ENCODE results near the gene LMNA.
"Not testable (repeated sequence)": the region's sequence is repeated elsewhere in the genome, so short reads cannot be mapped to it uniquely, and the experiment has no call there.

Gene LMNA

DNA sequence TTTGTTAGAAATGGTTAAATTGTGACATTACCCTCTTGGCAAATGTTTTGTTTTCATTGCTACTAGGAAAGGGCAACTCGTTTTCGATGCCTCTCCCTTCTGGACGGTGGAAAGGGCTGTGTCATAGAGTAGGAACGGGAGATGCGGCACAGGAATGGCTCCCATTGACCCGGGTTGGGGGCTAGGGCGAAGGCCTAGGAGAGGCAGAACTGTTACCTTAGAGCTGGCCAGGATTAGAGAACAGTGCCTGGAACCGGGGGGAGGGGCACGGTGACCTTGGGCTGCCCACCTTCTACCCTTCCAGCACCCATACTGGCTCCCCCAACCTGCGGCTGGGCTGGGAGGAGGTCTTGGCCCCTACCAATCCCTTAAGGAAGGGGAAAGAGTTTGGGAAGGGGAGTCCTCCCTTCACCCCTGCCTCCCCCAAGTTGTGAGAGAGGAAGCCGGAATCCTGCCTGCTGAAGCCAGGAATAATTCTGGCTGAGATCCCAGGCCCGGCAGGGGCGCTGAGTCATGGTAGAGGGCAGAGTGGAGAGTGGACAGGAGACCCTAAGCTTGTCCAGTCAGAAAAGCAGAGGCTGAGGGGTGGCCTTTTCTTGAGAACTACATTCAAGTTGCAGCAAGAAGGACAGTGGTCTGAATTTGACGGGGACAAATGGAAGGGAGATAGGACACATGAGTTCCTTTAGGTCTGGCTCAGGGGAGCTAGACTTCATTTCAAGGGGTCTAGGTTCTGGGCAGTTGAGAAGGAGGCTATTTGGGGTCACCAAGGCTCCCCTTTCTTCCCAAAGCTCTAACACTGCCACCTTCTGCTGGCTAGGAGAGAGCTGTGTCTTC, 8.2 kb downstream of the LMNA start:
- peak in 1 of 2 experiments; percentile 7 for DNase-seq

DNA sequence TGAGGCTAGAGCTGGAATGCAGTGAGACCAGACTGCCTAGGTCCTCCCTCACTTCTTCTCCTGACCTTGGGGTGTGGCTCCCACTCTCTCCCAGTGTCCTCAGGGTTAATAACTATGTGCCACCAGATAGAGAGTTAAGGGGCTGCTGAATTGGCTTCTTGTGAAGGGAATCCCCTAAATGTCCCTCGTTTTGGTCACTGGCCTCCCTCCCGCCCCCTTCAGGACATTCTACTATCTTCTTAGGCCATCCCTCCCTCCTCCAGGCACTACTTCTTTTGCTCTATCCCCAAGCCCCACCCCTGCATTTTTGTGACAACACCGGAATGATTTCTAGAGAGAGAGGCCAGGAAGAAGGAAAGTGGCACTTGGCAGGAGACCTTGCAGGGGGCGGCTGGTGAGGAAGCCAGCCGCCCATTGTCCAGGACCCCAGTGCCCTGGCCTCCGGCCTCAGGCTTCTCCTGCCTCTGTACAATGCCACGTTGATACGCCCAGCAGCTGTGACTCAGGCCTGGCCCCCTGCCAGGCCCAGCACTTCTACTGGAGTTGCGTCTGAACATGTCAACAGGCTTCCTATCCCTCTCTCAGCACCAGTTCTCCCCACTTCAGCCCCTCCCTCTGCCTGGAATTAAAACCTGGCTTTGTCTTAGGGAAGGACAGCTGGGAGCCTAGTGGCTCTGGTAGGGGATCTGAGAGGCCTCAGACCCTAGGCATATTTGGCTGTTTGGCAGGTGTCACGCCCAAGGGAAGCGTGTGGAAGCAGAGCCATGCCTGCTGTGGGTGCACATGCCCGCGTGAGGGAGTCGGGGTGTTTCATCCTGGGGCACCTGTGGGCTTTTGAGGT, 9.1 kb downstream of the LMNA start:
- no peak for DNase-seq

DNA sequence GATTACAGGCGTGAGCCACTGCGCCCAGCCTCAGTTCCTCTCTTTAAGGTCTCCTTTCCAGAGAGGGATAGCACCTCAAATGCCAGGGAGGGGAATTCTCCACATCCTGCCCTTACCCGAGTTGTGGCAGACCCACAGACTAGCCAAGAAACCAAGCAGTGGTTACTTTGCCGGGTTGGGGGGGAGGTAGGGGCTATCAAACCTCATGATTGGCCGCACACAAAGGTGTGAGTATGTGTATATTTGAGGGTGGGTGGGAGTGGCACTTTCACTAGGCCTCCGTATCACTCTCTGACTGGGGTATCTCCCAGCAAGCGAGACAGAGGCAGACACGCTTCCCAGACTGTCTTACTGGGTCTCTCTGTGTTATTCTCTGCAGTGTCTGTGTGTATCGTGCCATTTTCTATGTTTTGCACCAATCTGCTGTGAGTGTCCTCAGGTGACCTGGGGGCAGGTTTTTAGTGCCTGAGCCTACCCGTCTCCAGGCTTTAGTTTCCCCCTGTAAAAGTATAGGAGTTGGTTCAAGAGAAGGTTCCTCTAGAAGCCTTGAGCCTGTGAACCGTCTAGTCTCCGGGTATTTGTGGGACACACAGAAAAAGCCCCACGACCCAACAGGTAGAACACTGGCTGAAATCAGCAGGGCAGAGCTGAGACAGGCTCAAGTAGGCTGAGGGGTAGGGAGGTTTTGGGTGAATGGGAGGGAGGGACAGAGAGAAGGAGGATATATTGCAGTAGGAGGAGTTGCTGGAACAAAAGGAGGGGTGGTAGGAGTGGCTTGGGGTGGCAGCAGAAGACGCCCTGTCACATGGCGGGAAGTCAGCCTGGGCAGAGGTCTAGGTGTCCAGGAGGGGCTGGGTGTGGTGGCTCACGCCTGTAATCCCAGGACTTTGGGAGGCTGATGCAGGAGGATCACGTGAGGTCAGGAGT, 10.3 kb downstream of the LMNA start:
- no peak for DNase-seq

DNA sequence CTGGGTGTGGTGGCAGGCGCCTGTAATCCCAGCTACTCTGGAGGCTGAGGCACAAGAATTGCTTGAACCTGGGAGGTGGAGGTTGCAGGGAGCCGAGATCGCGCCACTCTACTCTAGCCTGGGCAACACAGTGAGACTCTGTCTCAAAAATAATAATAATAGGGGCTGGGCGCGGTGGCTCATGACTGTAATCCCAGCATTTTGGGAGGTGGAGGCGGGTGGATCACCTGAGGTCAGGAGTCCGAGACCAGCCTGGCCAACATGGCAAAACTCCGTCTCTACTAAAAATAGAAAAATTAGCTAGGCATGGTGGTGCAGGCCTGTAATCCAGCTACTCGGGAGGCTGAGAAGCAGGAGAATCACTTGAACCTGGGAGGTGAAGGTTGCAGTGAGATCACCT, 11.0 kb downstream of the LMNA start:
- DNase-seq = not testable (repeated sequence)

DNA sequence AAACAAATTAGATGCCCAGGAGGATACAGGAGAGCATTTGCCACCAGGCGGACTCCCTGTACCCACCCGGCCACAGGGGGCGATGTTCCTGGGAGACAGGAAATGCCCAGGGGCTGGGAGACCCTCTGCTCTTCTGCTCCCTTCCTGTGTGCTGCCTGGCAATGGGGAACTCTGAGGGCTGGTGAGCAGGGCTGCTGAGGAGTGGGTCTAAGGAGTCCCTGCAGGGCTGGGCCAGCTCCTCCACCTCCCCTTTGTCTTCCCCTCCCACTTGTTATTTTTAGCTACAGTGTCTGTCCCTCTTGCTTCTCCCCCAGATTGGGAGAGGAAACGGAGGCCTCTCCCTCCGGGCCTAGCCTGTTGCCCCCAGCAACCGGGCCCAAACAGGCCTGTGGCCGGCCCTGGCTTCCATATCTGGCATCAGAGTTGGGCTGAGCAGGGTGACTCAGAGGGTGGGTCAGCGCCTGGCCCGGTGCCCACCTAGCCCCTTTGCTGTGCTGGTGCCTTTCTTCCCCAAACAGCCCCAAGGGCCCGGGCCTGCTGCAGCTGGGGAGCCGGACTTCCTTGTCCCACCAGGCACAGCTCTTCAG, 11.6 kb downstream of the LMNA start:
- DNase-seq = no peak

DNA sequence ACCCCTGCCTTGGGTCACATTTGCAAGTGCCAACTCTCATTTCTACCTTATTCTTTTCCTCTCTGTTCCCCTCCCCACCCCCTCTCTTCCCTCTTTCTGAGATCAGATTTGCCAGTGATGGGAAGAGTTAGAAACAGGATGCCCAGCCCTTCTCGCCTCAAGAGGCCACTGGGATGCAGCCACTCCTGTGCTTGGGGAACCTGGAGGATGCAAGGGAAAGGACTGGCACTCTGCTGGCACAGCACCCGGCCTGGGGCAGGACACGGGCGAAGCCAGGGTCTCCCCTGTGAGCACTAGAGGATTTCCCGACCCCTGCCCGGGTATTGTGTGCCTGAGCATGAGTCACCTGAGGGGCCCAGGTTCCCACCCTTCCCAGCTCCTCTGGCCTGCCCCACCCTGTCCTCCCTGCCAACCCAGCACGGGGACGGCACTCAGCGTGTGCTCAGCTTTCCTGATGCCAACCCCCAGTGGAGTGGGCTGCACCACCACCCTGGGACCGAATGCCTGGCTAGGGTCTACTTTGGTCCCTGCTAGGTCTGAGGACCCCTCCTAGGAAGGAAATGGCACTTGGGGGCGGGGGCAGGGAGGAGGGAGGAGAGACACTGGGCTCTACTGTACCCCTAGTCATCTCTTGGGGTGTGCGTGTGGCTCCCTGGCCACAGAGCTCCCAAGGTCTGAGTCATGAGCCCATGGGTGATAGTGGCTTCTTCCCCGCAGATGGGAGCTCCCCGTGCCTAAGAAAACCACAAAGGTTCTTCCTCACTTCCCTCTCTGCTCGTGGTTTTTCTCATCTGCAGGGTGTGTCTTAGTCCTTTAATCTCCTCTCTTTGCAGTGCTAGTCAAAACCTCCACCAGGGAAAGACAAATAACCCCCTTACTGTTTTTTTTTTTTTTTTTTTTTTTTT, 12.4 kb downstream of the LMNA start:
- DNase-seq = no peak

DNA sequence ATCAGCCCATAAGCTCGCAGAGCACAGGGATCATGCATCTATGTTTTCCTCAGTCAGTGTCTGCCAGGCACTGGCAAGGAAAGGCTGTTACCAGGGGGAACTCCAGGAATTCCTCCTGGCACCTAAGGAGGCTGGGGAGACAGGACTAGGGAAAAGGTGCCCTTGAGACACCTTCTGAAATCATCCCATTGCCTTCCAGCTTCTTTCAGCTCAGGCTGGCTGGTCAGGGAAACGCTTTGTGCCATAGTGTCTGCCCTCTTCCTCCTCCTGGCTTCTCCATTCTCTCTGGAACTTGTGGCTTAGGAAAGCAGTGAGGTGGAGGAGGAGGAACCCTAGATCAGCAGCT, 13.8 kb downstream of the LMNA start:
- no peak for DNase-seq

DNA sequence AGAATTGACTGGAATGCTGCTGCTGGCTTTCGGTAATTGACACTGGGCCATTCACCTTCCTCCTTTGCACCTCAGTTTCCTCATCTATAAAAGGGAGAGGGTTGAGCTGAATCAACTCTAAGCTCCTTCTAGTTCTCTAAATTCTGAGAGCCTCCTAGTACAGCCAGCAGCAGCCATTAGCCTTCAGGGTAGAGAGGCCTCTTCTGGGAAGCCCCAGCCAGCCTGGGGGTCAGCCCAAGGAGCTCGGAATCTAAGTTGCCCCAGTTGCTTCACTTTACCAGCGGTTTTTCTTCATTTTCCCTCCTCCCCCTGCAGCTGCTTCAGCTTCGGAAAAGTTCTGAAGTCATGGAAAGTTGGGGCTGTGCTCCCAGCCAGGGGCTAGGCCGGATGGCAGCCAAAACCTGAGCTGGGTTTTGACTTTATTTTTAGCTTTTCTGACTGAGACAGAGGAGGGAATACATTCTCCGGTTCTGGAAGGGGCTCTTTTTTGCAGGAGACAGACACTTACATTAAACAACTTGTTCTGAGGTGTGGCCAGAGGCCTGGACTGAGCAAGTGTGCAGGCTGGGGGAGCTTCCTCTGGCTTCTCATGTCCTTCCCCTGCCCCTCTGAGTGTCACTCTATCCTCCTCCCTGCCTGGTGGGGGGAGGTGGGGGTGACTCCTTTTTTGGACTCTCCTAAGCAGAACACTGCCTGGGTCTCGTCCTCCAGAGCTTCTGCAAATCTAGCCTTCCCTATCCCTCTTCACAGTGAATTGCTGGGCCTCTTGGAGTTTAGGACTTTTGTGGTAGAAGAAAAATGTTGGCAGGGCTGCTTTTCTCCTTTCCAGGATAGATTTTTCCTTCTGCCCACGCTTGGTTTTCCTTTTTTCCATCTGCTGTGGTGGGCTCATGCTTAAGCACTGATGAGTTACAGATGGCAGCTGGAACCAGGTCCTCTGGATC, 14.4 kb downstream of the LMNA start:
- DNase-seq = no peak

DNA sequence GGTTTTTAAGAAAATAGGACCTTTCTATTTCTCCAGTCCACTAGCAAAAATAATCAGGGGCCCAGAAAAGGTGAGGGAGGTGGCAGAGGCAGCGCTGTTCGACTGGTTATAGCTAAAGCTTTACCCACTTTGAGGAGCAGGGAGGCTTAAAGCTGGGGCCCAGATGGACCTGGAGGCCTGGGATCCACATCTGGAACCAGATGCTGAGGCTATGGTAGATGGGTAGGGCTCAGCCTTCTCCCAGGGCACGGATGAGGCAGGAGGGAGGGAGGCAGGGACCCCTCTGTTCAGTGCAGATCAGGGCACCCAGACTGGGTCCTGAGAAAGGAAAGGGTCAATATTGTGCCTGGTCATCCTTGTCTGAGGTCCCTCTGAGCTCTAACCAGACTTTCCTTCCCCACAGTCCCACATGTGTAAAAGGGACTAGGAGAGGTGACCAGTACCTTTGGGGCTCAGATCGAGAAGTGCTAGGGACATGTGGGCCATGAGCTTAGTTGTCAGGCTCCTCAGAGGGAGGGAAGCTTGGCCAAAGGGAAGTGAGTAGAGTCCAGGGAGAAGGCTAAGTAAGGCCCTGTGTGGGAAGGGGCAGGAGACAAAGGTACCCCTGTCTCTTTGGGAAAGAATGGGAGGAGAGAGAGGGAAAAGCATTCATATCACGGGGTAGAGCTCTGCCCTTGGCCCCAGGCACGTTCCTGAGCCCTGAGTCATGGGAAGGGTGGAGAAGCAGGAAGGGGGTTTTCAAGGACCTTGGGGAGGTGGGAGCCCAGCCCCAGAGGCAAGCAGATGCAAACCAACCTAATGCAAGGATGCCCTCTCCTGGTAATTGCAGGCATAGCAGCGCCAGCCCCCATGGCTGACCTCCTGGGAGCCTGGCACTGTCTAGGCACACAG, 15.4 kb downstream of the LMNA start:
- DNase-seq = no peak

DNA sequence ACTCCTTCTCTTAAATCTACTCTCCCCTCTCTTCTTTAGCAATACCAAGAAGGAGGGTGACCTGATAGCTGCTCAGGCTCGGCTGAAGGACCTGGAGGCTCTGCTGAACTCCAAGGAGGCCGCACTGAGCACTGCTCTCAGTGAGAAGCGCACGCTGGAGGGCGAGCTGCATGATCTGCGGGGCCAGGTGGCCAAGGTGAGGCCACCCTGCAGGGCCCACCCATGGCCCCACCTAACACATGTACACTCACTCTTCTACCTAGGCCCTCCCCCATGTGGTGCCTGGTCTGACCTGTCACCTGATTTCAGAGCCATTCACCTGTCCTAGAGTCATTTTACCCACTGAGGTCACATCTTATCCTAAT, 16.0 kb downstream of the LMNA start:
- DNase-seq = no peak

DNA sequence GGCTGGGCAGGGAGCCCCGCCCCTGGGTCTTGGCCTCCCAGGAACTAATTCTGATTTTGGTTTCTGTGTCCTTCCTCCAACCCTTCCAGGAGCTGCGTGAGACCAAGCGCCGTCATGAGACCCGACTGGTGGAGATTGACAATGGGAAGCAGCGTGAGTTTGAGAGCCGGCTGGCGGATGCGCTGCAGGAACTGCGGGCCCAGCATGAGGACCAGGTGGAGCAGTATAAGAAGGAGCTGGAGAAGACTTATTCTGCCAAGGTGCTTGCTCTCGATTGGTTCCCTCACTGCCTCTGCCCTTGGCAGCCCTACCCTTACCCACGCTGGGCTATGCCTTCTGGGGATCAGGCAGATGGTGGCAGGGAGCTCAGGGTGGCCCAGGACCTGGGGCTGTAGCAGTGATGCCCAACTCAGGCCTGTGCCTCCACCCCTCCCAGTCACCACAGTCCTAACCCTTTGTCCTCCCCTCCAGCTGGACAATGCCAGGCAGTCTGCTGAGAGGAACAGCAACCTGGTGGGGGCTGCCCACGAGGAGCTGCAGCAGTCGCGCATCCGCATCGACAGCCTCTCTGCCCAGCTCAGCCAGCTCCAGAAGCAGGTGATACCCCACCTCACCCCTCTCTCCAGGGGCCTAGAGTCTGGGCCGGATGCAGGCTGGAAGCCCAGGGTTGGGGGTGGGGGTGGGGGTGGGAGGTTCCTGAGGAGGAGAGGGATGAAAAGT, 20.4 kb downstream of the LMNA start:
- no peak for DNase-seq

DNA sequence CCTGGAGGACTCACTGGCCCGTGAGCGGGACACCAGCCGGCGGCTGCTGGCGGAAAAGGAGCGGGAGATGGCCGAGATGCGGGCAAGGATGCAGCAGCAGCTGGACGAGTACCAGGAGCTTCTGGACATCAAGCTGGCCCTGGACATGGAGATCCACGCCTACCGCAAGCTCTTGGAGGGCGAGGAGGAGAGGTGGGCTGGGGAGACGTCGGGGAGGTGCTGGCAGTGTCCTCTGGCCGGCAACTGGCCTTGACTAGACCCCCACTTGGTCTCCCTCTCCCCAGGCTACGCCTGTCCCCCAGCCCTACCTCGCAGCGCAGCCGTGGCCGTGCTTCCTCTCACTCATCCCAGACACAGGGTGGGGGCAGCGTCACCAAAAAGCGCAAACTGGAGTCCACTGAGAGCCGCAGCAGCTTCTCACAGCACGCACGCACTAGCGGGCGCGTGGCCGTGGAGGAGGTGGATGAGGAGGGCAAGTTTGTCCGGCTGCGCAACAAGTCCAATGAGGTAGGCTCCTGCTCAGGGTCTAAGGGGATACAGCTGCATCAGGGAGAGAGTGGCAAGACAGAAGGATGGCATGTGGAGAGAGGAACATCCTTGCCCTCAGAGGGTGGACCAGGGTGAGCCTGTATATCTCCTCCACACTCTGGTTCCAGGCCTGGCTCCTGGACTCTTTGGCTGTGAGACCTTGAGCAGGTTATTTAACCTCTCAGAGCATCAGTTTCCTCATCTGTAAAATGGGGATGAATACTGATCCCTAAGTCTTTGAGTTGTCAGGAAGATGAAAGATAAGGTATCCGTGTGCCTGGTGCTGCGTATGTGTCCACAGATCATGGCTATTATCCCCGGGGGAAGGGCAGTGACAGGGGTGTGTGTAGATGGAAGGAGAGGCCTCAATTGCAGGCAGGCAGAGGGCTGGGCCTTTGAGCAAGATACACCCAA, 21.7 kb downstream of the LMNA start:
- DNase-seq = no peak

DNA sequence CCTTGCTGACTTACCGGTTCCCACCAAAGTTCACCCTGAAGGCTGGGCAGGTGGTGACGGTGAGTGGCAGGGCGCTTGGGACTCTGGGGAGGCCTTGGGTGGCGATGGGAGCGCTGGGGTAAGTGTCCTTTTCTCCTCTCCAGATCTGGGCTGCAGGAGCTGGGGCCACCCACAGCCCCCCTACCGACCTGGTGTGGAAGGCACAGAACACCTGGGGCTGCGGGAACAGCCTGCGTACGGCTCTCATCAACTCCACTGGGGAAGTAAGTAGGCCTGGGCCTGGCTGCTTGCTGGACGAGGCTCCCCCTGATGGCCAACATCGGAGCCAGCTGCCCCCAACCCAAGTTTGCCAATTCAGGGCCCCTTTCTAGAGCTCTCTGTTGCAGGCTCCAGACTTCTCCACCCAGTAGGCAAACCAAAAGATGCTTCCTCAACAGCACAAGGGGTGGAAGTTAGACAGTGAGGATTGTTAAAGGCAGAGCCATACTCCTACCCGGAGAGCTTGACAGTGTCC, 22.5 kb downstream of the LMNA start:
- DNase-seq = no peak

DNA sequence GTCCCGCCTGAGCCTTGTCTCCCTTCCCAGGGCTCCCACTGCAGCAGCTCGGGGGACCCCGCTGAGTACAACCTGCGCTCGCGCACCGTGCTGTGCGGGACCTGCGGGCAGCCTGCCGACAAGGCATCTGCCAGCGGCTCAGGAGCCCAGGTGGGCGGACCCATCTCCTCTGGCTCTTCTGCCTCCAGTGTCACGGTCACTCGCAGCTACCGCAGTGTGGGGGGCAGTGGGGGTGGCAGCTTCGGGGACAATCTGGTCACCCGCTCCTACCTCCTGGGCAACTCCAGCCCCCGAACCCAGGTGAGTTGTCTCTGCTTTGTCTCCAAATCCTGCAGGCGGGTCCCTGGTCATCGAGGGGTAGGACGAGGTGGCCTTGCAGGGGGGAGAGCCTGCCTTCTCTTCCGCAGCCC, 24.0 kb downstream of the LMNA start:
- no peak for DNase-seq

DNA sequence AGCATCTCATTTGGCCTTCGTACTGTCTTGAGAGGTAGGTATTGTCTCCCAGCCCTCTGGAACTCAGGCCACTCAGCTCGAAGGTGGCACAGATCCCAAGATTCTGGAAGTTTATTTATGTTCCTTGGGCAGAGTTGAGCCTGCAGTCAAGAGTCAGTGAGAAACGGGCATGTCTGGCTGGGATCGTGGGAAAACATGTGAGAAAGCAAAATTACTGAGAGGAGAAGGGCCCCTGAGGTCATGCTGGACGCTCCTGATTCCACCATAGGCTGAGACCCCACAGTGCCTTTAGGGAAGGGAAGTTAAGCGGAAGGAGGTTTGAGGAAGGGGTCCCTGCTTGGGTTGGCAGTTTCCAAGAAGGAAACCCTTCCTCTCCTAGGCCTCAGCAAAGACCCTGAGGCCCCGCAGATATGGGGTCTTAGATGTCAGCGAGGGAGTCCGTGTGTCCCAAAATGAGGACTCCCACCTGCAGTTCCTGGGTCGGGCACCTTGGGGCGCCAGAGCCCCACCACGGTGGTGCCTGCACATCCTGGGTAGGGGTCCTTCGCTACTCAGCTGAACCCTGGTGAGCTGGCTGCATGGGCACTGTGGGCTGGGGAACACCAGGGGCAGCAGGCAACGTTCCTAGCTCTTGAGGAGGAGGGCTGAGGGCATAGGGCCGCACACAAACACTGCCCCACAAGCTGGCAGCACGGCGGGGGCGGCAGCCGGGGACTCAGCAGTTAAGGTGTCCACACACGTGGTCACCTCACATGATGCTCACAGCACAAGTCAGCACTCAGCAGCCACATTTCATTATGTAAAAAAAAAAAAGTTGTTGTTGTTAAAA, 26.6 kb downstream of the LMNA start:
- no peak for DNase-seq

DNA sequence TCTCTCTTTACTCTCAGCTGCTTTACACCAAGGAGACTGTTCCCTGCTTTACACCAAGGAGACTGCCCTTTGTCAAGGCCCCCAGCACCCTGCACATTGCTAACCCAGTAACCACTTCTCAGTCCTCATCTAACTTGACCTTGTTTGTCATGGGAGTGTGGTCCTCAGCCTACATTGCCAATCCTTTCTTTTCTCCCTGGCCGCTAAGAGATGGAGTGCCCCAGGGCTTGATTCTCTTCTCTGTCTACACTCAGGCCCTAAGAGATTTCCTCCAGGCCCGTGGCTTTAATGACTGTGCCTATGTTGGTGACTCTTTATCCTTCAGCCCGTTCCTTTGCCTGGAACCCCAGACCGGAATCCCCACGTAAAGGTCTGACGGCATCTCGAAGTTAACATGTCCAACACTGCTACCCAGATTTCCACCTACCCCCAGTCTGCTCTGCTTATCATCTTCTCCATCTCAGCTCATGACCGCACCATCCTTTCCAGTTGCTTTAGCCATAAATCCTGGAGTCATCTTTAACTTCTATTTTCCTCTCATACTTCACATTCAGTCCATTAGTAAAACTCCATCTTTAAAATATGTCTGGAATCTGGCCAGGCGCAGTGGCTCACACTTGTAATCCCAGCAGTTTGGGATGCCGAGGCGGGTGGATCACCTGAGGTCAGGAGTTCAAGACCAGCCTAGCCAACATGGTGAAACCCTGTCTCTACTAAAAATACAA, 29.4 kb downstream of the LMNA start:
- DNase-seq = no peak

All from cerebellar nuclear complex (tissue), 1 donor.